Retina (tissue), 1 donor: ENCODE results near the gene RORC.

Experiments used
- DNase-seq: peaks from one replicate; pipeline ENCODE4 v3.0.0-alpha.2; 2016

Gene RORC

DNA sequence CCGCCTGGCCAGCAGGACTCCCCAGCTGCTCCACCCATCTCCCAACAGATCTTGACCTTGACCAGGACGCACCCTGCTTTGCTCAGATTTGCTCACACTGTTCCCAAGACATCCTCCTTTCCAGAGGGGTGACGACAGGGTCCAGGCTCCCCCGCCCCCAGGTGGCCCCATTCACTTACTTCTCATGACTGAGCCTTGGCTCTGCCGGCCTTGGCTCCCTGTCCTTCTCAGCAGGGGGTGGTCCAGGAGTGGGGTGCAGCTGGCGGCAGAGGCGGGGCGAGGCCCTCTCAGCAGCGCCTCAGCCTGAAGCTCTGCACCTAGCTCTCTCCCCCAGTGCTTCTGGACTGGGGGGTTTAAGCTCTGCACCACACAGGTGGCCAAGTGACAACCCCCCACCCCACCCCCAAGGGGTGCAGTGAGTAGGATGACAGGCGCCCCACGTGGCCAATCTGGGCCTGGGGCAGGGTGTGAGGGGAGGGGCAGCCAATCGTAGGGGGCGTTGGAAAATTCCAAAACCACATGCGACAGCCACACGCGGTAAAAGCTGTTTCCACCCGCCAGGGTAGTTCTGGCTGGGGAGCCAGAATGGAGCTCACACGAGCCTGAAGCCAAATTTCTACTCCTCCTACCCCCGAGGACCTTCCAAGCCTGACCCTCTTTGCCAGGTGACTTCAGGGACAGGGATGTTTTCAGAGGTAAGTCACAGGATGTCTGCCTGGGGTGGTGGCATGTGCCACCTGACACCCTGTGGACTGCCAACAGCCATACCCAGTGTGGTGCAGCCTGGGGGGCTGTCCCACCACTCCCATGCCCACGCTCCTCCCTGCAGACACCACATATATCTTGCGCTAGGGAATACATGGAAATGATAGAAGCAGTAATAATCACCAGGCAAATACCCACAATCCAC lies 5.6 kb downstream of the RORC start:
- no peak for DNase-seq

DNA sequence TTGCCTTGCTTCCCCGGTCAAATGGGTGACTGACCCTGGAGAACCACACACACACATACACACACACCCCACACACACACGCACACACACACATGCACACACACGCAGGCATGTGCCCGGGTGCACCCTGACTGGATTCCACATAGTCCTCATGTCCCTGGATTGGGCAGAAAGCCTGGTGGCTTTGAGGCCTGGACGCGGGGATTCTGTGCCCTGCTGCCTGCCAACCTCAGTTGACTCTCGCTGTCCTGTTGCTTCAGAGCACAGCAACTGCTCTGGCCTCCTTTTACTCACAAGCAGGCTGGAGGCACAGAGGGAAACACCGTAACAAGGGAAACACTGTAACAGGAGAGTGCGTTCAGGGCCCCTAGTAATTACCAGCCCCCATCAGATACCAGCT lies 6.4 kb downstream of the RORC start:
- no peak for DNase-seq

DNA sequence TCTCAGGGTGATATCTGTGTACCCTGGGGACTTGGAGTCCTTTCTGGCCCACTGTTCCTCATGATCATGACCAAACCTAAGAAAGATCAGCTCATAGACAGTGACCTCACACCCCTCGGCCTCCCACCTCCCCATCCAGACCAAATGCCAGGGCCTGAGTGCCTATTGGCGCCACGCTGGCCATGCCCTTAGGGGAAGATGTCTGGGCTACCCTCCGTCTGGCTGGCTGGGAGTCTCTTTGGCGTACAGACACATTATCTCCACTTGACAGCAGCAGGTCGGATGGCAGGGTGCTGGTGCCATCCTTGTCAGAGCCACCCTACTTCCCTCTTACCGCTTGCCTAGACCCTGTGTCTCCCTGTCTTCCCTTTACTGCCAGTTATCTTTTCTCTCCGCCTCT lies 8.4 kb downstream of the RORC start:
- no peak for DNase-seq

DNA sequence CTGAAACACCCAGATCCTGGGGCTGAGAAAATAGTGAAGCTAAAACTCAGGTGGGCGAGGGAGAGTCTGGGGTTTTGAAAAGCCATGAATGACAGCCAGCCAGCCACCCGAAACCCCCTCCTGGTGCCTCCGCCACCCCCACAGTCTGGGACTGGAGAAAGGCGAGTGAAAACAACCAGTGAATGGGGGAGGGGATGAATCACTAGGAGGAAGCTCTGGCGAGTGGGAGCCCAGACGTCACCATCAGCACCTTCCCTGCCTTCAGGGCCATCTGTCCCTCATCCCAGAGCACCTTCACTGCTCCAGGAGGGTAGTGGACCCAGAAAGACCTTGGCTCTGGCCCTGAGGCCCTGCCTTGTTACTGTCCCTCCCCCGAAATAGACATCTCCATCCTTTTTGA lies 9.2 kb downstream of the RORC start:
- no peak for DNase-seq

DNA sequence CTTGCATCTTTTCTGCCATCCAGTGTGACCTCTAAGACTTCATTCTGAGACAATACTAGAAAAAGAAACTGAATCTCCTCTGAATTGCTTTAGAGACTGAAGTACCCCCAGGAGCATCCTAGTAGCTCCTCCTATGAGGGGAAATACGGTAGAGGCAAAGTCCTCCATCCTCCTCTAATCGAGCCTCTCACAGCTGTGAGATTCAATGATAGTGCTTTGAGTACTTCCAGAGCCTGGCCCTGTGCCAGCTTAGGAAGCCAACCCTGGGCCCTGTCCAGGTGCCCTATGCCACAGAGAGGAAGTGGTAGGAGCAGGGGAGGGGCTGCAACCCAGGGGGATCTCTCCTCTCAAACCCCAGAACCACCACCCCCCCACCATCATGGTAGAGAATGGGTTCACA lies 10.7 kb downstream of the RORC start:
- no peak for DNase-seq

DNA sequence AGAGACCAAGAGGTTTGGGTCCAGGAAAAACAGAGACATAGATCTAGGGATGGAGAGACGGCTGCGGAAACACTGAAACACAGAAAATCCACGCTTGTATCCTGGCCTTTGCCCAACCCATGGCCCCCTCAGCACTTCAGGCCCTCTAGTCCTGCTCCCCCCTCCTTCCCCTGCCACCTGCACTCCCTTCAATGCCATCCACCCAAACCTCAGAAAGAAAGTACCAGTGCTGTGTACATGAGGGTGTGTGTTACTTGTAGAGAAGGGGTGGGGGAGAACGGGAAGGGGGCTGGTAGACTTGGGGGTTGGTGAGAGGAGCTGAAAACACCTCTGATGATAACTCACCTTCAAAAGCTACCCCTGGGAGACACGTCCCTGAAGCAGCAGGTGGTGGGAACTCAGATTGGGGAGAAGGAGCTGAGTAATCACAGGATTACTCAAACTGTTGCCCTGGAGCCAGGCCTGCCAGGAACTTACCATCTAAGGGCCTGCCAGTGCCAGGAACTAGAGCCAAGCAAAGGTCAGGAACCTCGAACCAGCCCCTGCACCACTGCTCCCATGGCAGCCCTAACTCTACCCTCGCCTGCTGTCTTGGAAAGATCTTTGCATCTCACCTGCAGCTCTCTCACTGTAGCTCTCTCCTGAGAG lies 11.5 kb downstream of the RORC start:
- no peak for DNase-seq

DNA sequence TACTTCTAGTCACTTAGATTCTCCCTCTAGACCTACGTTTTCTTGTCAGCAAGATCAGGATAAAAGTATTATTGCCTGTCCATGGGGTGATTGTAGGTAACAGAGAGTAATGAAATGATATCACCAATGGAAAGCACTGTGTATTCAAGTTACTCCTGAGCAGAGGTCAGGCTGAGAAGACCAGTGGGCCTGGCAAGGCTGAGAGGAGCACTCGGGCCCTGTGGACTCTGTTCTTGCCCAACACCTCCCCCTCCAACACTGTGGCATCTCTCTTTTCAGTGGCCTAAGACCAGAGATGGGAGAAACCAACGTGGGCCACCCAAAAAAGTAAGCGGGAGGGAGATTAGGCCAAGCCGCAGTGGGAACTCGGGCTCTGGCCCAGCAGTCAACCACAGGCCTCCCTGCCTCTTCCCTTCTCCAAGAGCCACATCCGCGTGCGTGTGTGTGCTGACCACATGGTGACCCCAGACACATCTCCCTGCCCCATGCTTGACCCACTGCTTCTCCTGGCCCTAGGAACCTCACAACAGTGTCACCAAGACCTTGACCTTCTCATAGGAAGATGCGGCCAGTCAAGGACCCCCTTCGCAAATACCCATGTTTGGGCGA lies 12.3 kb downstream of the RORC start:
- no peak for DNase-seq

DNA sequence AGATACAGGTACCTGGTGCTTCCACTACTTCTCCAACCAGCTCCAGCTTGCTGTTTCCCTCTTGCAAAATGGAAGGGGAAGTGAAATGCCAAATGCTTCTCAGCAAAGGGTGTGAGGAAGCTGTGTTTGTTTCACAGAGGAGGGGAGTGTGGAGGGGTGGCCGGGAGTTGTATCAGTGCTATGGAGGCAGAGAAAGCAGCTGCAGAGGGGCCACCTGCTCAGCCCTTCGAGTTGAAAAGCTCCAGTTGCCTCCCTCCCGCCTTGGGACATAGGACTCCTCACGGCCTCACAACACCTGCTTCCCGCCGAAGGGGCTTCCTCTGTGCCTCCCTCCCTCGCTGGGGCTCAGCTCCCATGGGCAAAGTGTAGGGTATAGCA lies 14.3 kb downstream of the RORC start:
- no peak for DNase-seq

DNA sequence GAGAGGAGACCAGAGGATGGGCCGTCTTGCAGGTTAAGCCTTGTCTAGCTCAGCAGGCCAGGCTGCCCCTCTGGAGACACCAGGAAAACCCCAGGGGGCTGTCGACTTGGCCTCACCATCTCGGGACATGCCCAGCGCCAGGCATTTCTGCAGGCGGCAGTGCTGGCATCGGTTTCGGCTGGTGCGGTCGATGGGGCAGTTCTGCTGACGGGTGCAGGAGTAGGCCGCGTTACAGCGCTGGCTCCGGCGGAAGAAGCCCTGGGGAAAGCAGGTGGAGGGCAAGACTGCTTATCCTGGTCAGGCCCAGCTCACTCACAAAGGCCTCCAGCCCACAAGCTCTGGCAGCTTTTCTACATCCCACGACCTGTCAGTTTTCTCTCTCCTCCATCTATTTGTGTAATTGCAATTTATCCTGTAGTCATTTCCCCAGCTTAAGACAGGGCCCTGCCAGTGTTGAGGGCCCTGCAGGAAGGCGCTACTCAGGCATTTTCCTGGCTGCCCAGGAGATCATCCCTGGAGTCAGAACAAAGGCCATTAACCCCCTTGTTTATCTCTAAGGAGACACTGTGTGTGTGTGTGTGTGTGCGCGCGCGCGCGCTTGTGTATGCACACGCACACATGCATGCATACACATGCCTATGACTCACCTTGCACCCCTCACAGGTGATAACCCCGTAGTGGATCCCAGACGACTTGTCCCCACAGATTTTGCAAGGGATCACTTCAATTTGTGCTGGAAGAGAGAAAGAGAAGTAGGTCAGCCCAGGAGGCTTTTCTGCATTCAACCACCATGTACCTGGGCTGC lies 14.9 kb downstream of the RORC start:
- no peak for DNase-seq

DNA sequence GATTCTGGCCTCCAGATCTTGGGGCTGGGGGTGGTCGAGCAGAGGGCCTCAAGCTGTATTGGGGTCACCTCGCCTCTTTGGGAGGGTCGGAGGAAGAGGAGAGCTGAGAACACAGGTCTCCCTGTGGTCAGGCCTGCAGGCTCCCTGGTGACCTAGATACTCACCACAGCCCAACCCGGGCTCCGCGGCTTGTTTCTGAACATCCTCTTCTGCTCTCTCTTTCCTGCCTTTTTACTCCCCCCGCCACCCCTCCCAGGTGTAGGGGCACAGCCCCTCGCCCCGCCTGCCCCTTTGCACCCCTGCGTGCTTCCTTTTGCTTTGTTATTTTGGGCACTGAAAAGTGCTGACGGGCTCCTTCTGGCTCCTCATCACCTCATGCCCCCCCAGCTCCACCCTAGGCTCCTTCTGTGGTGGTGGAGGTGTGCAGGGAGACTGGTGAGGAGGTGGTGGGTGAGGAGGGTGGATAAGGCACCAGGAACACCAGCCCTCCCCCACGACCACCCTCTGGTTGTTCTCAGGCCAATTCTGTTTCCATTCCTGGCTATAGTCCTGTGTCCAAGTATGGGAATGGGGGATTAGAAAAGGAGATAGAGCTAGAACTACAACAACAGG lies 15.8 kb downstream of the RORC start:
- DNase-seq = no peak

DNA sequence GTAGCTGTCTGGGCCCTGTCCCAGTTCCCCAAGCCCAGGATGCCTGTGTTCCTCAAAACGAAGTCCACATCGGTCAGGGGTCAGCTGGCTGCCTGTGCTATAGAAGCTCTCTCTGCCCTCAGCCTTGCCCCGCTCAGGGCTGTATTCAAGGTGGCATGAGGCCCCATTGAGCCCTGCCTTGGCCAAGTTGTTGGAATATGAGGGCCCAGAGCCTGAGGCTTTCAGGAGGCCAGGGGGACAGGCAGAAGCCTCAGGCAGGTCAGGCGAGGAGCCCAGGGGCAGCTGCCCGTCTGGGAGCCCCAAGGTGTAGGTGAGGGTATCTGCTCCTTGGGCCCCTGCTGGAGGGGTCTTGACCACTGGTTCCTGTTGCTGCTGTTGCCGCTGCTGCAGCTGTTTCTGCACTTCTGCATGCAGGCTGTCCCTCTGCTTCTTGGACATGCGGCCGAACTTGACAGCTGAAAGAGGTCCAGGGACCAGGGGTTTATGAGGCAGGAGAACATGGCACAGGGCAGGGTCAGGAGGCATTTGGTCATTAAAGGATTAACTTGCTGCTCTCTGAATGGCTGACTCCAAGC lies 16.5 kb downstream of the RORC start:
- DNase-seq = no peak

DNA sequence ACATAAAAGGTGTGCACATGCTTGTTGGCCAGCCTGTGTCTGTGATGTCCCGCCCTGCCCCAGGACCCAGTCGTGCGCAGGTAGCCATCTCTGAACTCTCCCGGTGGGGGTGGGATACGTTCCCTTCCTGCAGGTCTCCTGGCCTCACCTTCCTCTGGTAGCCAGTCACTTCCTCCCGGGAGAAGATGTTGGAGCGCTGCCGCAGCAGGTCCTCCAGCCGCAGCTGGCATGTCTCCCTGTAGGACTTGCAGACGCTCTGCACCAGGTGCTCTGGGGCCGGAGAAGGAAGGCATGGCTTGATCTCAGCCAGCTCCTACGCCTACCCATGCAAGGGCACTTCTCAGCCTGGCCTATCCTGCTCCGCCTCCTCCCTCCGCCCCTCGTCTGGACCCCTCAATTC lies 17.2 kb downstream of the RORC start:
- DNase-seq = no peak

DNA sequence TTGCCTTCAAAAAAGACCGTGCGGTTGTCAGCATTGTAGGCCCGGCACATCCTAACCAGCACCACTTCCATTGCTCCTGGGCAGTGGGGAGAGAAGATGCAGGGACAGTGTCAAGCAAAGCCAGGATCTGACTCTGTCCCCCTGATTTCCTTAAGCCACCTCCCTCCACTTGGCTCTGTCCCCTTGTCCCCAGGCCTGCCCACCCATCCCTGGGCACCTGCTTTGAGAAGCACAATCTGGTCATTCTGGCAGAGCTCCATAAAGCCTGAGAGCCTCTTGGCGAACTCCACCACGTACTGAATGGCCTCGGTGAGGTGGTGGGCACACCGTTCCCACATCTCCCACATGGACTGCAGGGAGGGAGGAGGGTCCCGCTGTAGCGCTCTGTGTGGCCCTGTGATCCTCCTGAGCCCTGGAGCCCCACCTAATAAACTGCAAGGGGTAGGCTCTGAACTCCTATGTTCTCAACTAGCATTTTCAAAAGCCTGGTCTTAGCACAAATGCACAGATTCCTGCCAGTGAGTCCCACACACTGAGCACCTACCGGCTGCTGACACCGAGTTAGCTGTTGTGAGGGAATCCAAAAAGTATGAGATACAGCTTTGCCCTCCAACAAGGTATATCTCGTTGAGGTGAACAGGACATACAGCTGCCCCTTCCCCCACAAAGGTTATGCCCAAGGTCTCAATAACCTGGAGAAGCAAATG lies 18.2 kb downstream of the RORC start:
- DNase-seq = no peak

DNA sequence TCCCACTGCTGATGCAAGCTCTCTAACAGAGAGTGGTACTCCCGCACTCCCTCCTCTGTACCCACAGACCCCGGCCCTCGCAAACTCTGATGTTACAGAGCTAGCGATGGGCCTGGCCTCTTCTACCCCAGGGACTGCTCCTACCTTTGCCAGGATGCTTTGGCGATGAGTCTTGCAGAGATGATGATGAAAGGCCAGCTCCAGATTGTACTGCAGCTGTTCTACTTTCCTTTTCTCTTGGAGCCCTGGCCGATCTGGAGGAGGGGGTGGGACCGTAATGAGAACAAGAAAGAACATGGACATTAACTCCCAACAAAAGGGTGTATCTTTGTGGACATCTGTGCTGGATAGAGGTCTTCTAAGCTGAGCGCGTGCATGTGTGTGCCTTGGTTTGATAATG lies 20.4 kb downstream of the RORC start:
- no peak for DNase-seq

DNA sequence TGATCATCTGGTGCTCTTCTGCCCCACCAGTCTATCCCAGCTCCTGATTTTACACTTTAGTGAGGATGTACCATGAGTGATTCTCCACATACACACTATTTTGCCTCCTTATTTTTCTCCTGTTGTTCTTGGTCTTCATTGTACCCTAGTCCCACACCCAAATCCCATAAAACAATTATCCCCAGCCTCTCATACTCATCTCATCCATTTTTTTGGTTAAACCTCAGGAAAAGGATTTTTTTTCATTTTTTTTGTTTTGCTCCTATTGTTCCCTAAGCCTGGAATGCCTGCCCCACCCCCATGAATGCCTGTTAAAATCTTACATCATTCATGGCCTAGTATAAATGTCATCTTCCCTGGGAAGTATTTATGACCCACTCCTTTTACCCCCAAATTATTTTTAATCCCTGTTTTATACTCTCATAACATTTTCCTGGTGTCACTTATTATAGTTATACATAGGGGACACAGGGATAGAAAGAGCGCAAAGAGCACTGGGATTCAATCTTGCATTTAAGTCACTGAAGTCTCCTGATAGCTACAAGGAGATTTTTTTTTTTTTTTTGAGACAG lies 21.5 kb downstream of the RORC start:
- no peak for DNase-seq

DNA sequence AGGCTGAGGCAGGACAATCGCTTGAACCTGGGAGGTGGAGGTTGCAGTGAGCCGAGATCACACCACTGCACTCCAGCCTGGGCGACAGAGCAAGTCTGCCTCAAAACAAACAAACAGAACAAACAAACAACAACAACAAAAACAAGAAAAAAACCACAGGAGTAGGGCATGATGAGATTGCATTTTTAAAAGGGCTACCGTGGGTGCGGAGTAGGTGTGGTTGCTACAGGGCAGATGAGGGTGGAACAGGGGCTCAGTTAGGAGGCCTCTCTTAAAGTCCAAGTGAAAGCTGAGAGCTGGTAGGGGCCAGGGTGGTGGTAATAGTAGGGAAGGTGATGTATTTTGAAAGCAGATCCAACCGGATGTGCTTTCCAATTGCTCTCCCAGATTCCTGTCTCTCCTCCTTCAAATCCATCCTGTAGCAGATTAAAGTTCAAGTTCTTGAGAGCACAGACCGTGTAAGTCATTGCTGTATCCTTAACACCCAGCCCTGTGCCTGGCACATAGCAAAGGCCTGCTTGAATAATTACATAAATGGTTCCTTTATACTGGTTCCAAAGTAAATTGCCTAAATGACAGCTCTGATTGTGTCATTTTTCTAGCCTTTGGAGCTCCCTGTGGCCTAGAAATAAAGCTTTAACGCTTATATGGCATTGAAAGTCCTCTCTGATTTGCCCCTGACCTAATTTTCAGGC lies 22.2 kb downstream of the RORC start:
- DNase-seq = no peak

DNA sequence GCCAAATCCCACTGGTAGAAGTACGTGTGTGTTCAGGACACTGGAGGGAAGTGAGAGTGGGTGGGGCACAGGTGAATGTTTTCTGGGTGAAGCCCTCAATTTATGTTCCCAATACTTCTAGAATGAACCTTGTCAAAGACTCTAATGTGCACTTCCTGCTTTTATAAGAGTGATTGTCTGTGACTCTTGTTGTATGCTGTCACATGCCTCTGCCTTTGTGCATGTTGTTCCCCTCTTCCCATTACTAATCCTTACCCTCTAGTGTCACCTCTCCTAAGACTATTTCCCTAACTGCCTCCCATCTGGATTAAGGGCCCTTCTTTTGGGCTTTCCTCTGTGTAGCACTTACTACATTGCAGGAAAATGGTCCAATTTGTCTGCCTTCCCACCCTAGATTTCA lies 23.8 kb downstream of the RORC start:
- no peak for DNase-seq

DNA sequence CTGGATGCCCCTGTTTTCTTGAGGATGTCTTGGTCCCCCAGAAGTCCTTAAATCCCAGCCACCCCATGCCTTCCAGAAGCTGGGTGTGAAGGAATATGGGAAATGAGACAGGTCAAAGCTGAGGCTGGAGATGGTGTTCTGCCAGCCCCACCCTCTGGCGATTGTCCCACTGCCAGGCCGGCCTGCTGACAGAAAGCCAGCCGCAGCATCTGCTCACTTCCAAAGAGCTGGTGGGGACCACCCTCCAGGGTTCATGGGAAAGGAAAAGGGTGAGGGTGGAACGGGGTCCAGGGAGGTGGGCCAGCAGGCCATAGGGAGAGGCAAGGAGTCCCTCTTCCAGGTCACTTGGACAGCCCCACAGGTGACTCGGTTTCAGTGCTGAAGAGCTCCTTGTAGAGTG lies 24.5 kb downstream of the RORC start:
- no peak for DNase-seq

DNA sequence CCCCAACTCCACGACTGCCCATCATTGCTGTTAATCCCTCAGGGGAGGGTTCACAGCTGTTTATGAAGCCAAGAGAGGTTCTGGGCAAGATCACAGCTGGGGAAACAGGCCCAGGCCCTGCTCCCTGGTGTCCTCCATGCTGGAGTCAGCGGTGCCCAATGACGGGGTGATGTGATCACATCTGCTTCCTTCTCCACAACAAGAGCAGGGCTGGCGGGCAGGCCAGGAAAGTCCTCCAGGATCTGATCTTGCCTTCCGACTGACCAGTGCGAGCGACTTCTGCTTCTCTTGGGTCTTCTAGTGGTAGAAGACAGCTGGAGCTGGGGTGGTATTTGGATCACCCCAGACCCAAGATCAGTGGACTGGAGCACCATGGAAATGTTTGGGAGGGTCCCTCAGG lies 25.4 kb downstream of the RORC start:
- DNase-seq = no peak

DNA sequence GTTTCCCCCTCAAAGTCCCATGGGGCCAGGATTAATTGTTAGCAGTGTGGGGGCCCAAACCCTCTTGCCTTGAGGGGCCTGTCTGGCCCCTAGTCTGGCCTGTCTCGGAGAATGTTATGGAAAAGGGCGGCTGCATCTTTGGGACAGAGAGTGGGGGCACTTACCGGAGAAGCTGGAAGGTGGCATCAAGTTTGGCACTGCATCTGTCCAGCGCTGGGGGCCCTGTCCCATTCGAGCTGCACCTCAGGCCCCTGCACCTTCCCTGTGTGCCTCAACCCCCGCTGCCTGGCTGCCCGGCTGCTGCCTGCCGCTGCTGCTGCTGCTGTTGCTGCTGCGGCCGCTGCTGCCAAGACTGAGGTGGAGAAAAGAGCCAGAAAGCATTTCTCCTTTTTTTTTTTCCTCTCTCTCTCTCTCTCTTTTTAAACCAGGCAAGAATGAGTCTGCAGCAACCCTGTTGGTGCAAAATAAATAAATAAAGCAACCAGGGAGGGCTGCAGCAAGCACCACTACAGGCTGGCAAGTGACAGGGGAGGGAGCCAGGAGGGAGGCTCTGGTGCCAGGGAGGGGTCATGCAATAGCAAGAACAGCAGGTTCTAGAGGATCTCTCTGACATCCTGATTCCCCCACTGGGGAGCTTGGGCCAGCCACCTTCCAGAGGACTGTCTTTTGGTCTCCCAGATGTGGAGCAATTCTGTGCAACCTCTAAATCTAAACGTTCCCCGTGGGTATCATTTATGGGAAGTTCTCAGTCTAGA lies 26.4 kb downstream of the RORC start, which contains the start of gene LINGO4:
Gene LINGO4, minus strand, starts transcription at position 354 of the 755 bp plus-strand sequence. CDS start 2,715 bp downstream, outside the sequence.
- no peak for DNase-seq
